GM13977 (cell line): ENCODE results near the gene ABCF2.

Experiments
- DNase-seq: peaks from one replicate; pipeline ENCODE4 v3.0.0; 2012; ENCODE audit warnings: low spot score
- in situ Hi-C: fragments of 300-500 bp; cut with MboI; formaldehyde crosslinking; loops from one replicate; pipeline ENCODE4 v1.12.0; 2022; ENCODE audit warnings: low sequenced_read_pairs, low pct_unique_long_range_greater_than_20kb, mixed read lengths, inconsistent platforms; ENCODE audit not compliant: unreplicated experiment
- TF ChIP-seq, protein P1 (sequence below): IDR thresholded peaks from 2 replicates; pipeline ENCODE4 v1.5.1; 2012; ENCODE audit warnings: mild to moderate bottlenecking, control low read depth; ENCODE audit not compliant: insufficient read depth; ENCODE audit errors: extremely low read depth, missing control alignments

Gene ABCF2

DNA sequence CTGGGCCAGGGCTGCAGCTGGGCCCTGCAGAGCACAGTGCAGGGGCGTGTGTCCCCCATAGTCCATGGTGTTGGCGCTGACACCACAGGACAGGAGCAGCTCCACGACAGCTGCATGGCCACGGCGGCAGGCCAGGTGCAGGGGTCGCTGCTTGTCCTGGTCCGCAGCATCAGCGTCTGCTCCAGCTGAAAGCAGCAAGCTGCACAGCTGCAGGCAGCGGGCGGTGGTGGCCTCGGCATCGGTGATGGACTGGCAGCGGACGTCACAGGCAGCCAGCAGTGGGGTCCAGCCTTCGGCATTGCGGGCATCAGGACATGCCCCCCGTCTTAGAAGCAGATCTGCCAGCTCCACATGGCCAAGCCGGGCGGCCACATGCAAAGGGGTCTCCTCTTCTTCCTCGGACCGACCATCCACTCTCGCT, 46.0 kb downstream of the ABCF2 start:
- TF ChIP-seq, protein P1, sequence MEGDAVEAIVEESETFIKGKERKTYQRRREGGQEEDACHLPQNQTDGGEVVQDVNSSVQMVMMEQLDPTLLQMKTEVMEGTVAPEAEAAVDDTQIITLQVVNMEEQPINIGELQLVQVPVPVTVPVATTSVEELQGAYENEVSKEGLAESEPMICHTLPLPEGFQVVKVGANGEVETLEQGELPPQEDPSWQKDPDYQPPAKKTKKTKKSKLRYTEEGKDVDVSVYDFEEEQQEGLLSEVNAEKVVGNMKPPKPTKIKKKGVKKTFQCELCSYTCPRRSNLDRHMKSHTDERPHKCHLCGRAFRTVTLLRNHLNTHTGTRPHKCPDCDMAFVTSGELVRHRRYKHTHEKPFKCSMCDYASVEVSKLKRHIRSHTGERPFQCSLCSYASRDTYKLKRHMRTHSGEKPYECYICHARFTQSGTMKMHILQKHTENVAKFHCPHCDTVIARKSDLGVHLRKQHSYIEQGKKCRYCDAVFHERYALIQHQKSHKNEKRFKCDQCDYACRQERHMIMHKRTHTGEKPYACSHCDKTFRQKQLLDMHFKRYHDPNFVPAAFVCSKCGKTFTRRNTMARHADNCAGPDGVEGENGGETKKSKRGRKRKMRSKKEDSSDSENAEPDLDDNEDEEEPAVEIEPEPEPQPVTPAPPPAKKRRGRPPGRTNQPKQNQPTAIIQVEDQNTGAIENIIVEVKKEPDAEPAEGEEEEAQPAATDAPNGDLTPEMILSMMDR: no peak
- no peak for DNase-seq
- in situ Hi-C loops: no loop called here

DNA sequence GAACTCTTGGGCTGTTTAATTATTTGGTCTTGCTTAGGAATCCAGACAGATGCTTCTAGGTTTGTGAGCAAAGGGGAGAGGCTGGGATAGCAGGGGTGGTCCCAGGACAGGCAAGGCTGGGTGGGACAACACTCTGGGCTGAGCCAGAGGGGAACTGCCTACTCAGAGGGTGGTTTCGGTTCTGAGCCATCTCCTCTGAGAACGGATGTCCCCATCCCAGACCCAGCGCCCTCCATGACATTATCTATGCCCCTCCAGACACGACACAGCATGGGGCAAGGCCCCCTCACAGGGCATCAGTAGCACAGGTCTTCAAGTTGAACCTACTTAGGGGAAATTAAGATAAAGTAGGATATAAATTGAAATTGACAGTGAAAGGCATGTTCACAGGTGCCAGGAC, 47.1 kb downstream of the ABCF2 start:
- DNase-seq: no peak
- TF ChIP-seq, protein P1: no peak
- in situ Hi-C loops: no loop called here

DNA sequence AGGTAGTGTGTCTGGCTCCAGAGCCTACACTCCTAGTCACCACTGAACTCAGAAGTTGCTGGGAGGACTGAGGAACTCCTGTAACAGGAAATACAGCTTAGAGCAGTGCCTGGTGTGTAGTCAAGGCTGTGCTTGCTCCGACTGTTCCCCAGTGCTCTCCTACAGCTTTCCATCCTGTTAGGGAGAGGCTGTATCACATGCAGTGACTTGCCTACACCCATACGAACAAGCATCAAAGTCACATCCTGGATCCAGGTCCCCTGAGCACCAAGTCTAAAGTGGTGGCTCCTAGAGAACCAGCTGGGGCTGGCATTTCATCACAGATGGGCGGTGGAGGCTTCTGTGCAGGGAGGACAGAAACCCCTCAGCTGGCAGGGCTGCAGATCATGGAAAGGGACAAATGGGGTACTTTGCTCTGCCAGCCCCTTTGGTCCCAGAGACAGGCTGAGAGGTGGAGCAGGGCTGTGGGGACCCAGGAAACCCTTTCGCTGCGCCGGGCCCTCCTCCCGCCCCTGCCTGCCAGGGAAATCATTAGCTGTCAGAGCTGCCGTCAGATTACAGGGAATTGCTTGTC, 47.6 kb downstream of the ABCF2 start:
- in situ Hi-C loops: no loop called here
- no peak for DNase-seq
- TF ChIP-seq, protein P1: no peak

DNA sequence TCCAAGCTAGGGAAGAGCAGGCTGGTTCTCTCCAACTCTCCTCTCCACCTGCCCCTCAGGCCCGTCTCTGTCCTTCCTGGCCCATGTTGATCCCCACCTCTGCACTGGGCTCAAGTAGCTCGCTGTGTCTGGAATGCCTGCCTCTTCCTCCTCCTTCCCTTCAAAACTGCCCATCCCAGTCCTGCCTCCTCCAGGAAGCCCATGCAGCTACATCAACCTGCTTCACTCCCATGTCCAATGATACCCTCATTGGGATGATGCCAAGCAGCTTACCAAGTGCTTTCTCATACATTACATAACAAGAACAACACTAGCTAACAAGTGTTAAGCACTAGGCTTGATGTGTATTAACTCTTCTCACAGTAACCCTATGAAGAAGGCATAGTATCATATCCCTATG, 48.2 kb downstream of the ABCF2 start:
- in situ Hi-C loops: no loop called here
- TF ChIP-seq, protein P1: no peak
- no peak for DNase-seq

DNA sequence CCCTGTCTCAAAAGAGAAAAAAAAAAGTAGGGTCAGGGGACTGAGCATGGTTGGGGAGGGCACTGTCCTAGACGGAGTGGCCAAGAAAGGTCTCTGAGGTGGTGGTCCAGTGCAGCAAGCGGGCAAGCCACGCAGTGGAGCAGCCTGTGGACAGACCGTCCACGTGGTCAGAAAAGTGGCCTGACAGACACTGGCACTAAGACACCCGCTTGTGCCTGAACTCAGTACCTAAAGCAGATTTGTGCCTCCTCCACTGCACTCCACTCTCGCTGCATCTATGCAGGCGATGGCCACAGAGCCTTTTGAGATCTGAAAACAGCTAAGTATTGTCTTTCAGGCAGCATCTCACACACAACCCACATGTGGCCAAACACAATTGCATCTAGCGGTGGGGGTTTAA, 48.8 kb downstream of the ABCF2 start:
- no peak for DNase-seq
- TF ChIP-seq, protein P1: no peak
- in situ Hi-C loops: no loop called here

DNA sequence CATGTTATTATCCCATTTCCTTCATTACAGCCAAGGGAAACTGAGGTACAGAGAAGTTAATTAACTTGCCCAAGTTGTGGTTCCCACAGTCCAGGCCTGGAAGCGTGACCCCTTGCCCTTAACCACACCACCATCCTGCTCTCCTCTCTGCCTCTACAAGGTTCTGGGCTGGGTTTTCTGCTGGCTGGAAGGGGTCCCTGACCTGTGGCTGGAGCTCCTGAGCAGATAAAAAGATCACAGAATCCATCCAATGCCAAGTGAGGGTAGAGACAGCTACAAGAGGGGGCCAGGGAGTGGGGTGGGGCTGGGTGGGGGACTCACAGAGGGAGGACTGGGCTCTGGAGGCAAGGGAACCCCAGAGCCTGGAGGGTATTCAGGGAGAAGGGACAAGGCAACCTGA, 49.7 kb downstream of the ABCF2 start:
- DNase-seq: no peak
- TF ChIP-seq, protein P1: no peak
- in situ Hi-C loops: no loop called here

DNA sequence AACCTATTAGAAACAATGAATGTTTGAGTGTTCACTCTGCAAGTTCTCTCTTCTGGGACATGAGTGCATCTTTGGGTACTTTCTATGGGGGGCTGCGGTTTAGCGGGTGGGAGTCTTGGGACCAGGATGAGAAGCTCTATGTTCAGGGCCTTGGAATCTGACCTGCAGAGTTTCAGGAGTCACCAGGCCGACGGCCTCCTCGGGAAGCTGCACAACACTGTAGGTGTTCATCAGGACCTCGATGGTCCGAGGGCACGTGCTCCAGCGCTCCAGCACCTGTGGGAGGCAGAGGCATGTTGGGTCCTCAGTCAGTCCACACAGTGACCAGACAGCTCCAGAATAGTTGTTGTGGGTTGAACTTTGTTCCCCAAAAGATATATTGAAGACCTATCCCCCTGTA, 50.6 kb downstream of the ABCF2 start:
- DNase-seq: no peak
- TF ChIP-seq, protein P1: no peak
- in situ Hi-C loops: no loop called here
